HG03565 (cell line): ENCODE data around the gene TVP23C.
"Not testable (repeated sequence)": the region's sequence is repeated elsewhere in the genome, so short reads cannot be mapped to it uniquely, and the experiment has no call there.

ENCODE experiments used
- ATAC-seq: cut with Tn5 transposase; IDR thresholded peaks from one replicate; pipeline ENCODE4 v1.9.1; 2021; ENCODE audit warnings: mild to moderate bottlenecking, moderate library complexity; ENCODE audit not compliant: unreplicated experiment

TVP23C gene

GRCh38 chr17:15563375-15563857, at the start of gene TVP23C:
Gene TVP23C, minus strand, starts transcription at chr17:15563483. Its CDS starts 35 bp downstream, at chr17:15563448.
- peak; percentile 52 for ATAC-seq

- not testable (repeated sequence) for ATAC-seq
Observed at GRCh38 chr17:15592960-15593359, 29.7 kb upstream of the TVP23C start.

- not testable (repeated sequence) for ATAC-seq
Observed at GRCh38 chr17:15591986-15592385, 28.7 kb upstream of the TVP23C start.

- ATAC-seq, result not testable (repeated sequence)
Observed at GRCh38 chr17:15590844-15591243, 27.6 kb upstream of the TVP23C start.

- peak; percentile 79 for ATAC-seq
Observed at GRCh38 chr17:15589544-15590536, 26.6 kb upstream of the TVP23C start.

- ATAC-seq, result not testable (repeated sequence)
Observed at GRCh38 chr17:15588017-15588416, 24.7 kb upstream of the TVP23C start.

- ATAC-seq, result not testable (repeated sequence)
Observed at GRCh38 chr17:15583313-15583712, 20.0 kb upstream of the TVP23C start.

- ATAC-seq, result not testable (repeated sequence)
Observed at GRCh38 chr17:15581462-15581861, 18.2 kb upstream of the TVP23C start.

- not testable (repeated sequence) for ATAC-seq
Observed at GRCh38 chr17:15576848-15577247, 13.6 kb upstream of the TVP23C start.

GRCh38 chr17:15574660-15575059, 11.4 kb upstream of the TVP23C start:
- ATAC-seq, result not testable (repeated sequence)

GRCh38 chr17:15573870-15574269, 10.6 kb upstream of the TVP23C start:
- ATAC-seq, result not testable (repeated sequence)

GRCh38 chr17:15562613-15563374, 489 bp downstream of the TVP23C start:
- ATAC-seq, result peak; percentile 21

- ATAC-seq, result not testable (repeated sequence)
Observed at GRCh38 chr17:15561439-15561838, 1.8 kb downstream of the TVP23C start.

- ATAC-seq, result not testable (repeated sequence)
Observed at GRCh38 chr17:15558403-15559105, 4.7 kb downstream of the TVP23C start.

GRCh38 chr17:15557334-15557832, 5.9 kb downstream of the TVP23C start:
- ATAC-seq, result not testable (repeated sequence)

- not testable (repeated sequence) for ATAC-seq
Observed at GRCh38 chr17:15552932-15553331, 10.4 kb downstream of the TVP23C start.

- ATAC-seq, result not testable (repeated sequence)
Observed at GRCh38 chr17:15549552-15549951, 13.7 kb downstream of the TVP23C start.

- not testable (repeated sequence) for ATAC-seq
Observed at GRCh38 chr17:15546604-15547003, 16.7 kb downstream of the TVP23C start.

- ATAC-seq, result not testable (repeated sequence)
Observed at GRCh38 chr17:15540371-15541219, 22.7 kb downstream of the TVP23C start.
